HepG2 (cell line): ENCODE data around the gene TOP1. TPM values are rescaled to one million over a fixed set of nuclear protein-coding genes. Genes with fewer than 3 reads are reported as not detected.

Source experiments
- ATAC-seq: fragments of 200-7000 bp; cut with Tn5 transposase; 3 replicates; pipeline ENCODE4 v1.9.1; 2020; ENCODE audit warnings: mild to moderate bottlenecking, moderate library complexity
- BruUV-seq: library from RNA; stranded (reverse); fragments of 400-500 nt; replicated peaks from 2 replicates; lab custom pipeline; 2021; lab: Mats Ljungman, UMichigan
- CTCF ChIA-PET: fragments of 300-600 bp; formaldehyde crosslinking; extraction: SDS; loops from one replicate; lab custom pipeline; 2021; ENCODE audit warnings: low total read pairs, inconsistent platforms, low intra/inter-chr PET ratio; lab: Yijun Ruan, JAX
- POLR2A ChIA-PET: fragments of 350-600 bp; sonication (Branson Sonifier 250); formaldehyde crosslinking; loops from one replicate; lab custom pipeline; 2020; ENCODE audit warnings: antibody characterized with exemption, inconsistent platforms; lab: Yijun Ruan, JAX
- DNase-seq: peaks from one replicate; pipeline ENCODE4 v3.0.0-alpha.2; 2015; ENCODE audit warnings: low spot score
- FAIRE-seq: peaks from 3 replicates; lab custom pipeline; 2011; peaks lifted over from hg19 to GRCh38; lab: Jason Lieb, UNC
- H2AFZ ChIP-seq: one replicate; pipeline ENCODE4 v1.6.1; 2011; ENCODE audit warnings: low read length, inconsistent platforms
- H3K27ac ChIP-seq: fragments of 300-600 bp; 3 replicates; pipeline ENCODE4 v1.8.0; 2011; ENCODE audit warnings: mixed run types, mild to moderate bottlenecking, mixed read lengths, low read length, inconsistent platforms; ENCODE audit not compliant: insufficient read depth; ENCODE audit errors: extremely low read length
- H3K27me3 ChIP-seq, 2 experiments: fragments of 200-600 bp in 1 of 2; 2 replicates in 1 of 2; 3 replicates in 1 of 2; pipeline versions ENCODE4 v1.6.0 to v1.8.0; 2011; ENCODE audit warnings: low read length in 2 of 2, mild to moderate bottlenecking in 2 of 2, moderate library complexity in 2 of 2, inconsistent platforms in 1 of 2; ENCODE audit not compliant: insufficient read depth in 2 of 2, control insufficient read depth in 1 of 2
- H3K36me3 ChIP-seq, 2 experiments: fragments of 200-600 bp in 1 of 2; replicated peaks in 1 of 2; 2 replicates in 1 of 2; 3 replicates in 1 of 2; pipeline versions ENCODE4 v1.5.1 to v1.8.0; 2011; ENCODE audit warnings: low read length in 2 of 2, inconsistent platforms in 1 of 2; ENCODE audit not compliant: insufficient read depth in 2 of 2, control insufficient read depth in 1 of 2
- H3K4me1 ChIP-seq: 2 replicates; pipeline ENCODE4 v1.5.1; 2012; ENCODE audit warnings: low read length, inconsistent platforms; ENCODE audit not compliant: insufficient read depth
- H3K4me2 ChIP-seq: 2 replicates; pipeline ENCODE4 v1.6.0; 2011; ENCODE audit warnings: low read depth, low read length, inconsistent platforms
- H3K4me3 ChIP-seq, 3 experiments: fragments of 200-600 bp in 1 of 3; sonication (generic), shearing (Covaris generic) in 1 of 3; replicated peaks in 1 of 3; 2 replicates each; pipeline ENCODE4 v1.5.1; 2011 to 2016; ENCODE audit warnings: low read length in 3 of 3, inconsistent platforms in 2 of 3, low read depth in 2 of 3, mild to moderate bottlenecking in 2 of 3, control low read depth in 1 of 3, mixed read lengths in 1 of 3; ENCODE audit not compliant: insufficient read depth in 1 of 3
- H3K79me2 ChIP-seq: one replicate; pipeline ENCODE4 v1.6.1; 2011; ENCODE audit warnings: low read length, inconsistent platforms; ENCODE audit not compliant: insufficient read depth
- H3K9ac ChIP-seq: 2 replicates; pipeline ENCODE4 v1.6.0; 2011; ENCODE audit warnings: mild to moderate bottlenecking, low read depth, low read length, inconsistent platforms; ENCODE audit not compliant: insufficient read depth
- H3K9me3 ChIP-seq: 2 replicates; pipeline ENCODE4 v1.5.1; 2012; ENCODE audit warnings: mild to moderate bottlenecking, low read length
- H4K20me1 ChIP-seq: 2 replicates; pipeline ENCODE4 v1.6.0; 2011; ENCODE audit warnings: inconsistent platforms, mild to moderate bottlenecking, low read length, moderate library complexity; ENCODE audit not compliant: insufficient read depth
- NFIB ChIP-seq: sonication (generic); formaldehyde crosslinking; IDR thresholded peaks from 2 replicates; pipeline ENCODE4 v1.9.0; 2021; ENCODE audit warnings: missing genetic modification reagents, mild to moderate bottlenecking, borderline replicate concordance
- PHF8 ChIP-seq: sonication (generic); formaldehyde crosslinking; IDR thresholded peaks from 2 replicates; pipeline ENCODE4 v1.5.0; 2020; ENCODE audit warnings: missing genetic modification reagents
- RARA ChIP-seq: IDR thresholded peaks from 2 replicates; pipeline ENCODE4 v1.6.1; 2016; ENCODE audit warnings: missing genetic modification reagents, missing compliant biosample characterization
- RFXANK ChIP-seq: IDR thresholded peaks from 2 replicates; pipeline ENCODE4 v1.6.1; 2016
- SIN3B ChIP-seq: fragments of 150-350 bp; IDR thresholded peaks from 2 replicates; pipeline ENCODE4 v1.6.1; 2014; ENCODE audit warnings: low read length
- ZNF225 ChIP-seq: sonication (generic); formaldehyde crosslinking; IDR thresholded peaks from 2 replicates; pipeline ENCODE4 v1.4.0; 2020; ENCODE audit warnings: mild to moderate bottlenecking, missing genetic modification reagents
- ZNF33B ChIP-seq: sonication (generic); formaldehyde crosslinking; IDR thresholded peaks from 2 replicates; pipeline ENCODE4 v1.5.1; 2020; ENCODE audit warnings: mild to moderate bottlenecking, missing genetic modification reagents
- WGBS: methylation state at CpG from one replicate; pipeline ENCODE4 v1.1.6; 2017; ENCODE audit warnings: low lambda C conversion rate; 5-methylcytosine and 5-hydroxymethylcytosine counted together
- in situ Hi-C: cut with HindIII; loops from 2 replicates; pipeline ENCODE4 v1.10.0; 2017; ENCODE audit warnings: low pct_unique_long_range_greater_than_20kb; ENCODE audit not compliant: extremely low pct_ligation_motif_present
- intact Hi-C: fragments of 100-400 bp; cut with micrococcal nuclease; formaldehyde crosslinking; loops from one replicate; pipeline ENCODE4 v1.10.0; 2022; ENCODE audit not compliant: unreplicated experiment
- polyA plus RNA-seq, 8 experiments: library from polyadenylated mRNA; depleted of rRNA in 3 of 8; stranded (reverse) in 7 of 8; unstranded in 1 of 8; fragments of >200 nt; fragmentation: Illumina TruSeq in 4 of 8; extraction: Trizol in 4 of 8; gene quantifications; 2 replicates each; pipeline versions ENCODE4 v1.2.1 to v1.2.3, GENCODE V29; 2011 to 2016; ENCODE audit warnings: low read depth in 4 of 8, missing spikeins in 1 of 8, mixed read lengths in 1 of 8; ENCODE audit not compliant: insufficient read depth in 1 of 8
- total RNA-seq, 5 experiments: library from RNA; depleted of rRNA; stranded (reverse); fragments of >200 nt; fragmentation: Illumina TruSeq; extraction: Trizol; gene quantifications; 2 replicates each; pipeline ENCODE4 v1.2.3, GENCODE V29; 2016; ENCODE audit warnings: low read depth in 1 of 5
- TF ChIP-seq, protein P1 (sequence below): conservative IDR thresholded peaks from 2 replicates; pipeline ENCODE4 v1.6.1; 2018; ENCODE audit warnings: missing genetic modification reagents
- TF ChIP-seq, protein P2 (sequence below): sonication (generic); formaldehyde crosslinking; IDR thresholded peaks from 2 replicates; pipeline ENCODE4 v1.5.1; 2020; ENCODE audit warnings: mild to moderate bottlenecking, missing genetic modification reagents, borderline replicate concordance

Gene TOP1
- total and polyA plus RNA-seq, 2 of the 13 experiments (the other 11 are each of a cell fraction or from before 2014, with no cell fraction given), result 10.2 to 19.4 TPM

DNA sequence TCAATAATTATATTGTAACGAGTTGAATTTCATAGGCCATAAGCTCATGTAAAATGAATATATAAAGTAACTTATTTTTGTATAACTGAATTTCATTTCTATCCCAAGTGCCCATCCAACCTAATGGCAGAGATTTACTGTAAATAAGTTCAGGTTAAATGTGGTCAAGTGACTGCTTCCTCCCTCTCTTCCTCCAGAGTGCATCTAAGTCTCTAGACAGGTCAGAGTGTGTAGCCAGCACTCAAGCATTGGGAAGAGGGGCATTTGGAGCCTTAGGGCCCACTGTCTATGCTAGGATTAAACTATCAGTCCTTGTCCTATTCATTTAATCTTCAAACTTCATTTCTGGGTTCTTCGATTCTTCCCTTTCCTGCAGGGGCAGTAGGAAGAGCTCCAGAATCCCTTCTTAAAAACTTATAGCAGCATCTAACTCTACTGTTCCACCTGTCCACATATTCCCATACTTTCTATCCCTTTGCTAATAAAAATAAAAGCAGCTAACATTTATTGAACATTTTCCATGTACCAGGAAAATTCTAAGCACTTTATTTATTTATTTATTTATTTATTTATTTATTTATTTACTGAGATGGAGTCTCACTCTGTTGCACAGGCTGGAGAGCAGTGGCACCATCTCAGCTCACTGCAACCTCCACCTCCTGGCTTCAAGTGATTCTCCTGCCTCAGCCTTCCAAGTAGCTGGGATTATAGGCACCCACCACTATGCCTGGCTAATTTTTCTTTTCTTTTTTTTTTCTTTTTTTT lies 36.1 kb upstream of the TOP1 start:
- H3K27ac ChIP-seq, result no peak overlapping the region
- no peak overlapping the region for H3K4me2 ChIP-seq
- no peaks in the 10 kb centered on the region for H3K9me3 ChIP-seq
- intact Hi-C loops, result no loop called here
- ATAC-seq (no peak), DNase-seq (no peak), FAIRE-seq (no peak)
- no peaks in the 10 kb centered on the region for H3K27me3 ChIP-seq
- CTCF ChIA-PET, result interaction anchor here (1.5 kb wide), 1 partner anchor 103 kb away, joined by 9 read pairs; no protein-coding TSS in a partner anchor
- POLR2A ChIA-PET, result interaction anchor here (1.0 to 2.2 kb wide), 2 partner anchors 47 to 103 kb away, joined by 3 to 13 read pairs; no protein-coding TSS in a partner anchor
- H3K36me3 ChIP-seq, result no peaks in the 10 kb centered on the region
- no peaks in the 10 kb centered on the region for H4K20me1 ChIP-seq
- in situ Hi-C loops, result no loop called here
- no TSS peak for BruUV-seq
- no peaks in the 10 kb centered on the region for H3K79me2 ChIP-seq
- H3K9ac ChIP-seq, result no peak overlapping the region
- no peak overlapping the region for H3K4me3 ChIP-seq
- TF ChIP-seq, protein P1, sequence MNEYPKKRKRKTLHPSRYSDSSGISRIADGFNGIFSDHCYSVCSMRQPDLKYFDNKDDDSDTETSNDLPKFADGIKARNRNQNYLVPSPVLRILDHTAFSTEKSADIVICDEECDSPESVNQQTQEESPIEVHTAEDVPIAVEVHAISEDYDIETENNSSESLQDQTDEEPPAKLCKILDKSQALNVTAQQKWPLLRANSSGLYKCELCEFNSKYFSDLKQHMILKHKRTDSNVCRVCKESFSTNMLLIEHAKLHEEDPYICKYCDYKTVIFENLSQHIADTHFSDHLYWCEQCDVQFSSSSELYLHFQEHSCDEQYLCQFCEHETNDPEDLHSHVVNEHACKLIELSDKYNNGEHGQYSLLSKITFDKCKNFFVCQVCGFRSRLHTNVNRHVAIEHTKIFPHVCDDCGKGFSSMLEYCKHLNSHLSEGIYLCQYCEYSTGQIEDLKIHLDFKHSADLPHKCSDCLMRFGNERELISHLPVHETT (CRISPR knock-in tag), result no peak
- TF ChIP-seq PHF8 (CRISPR knock-in tag) (no peak), RARA (CRISPR knock-in tag) (no peak), ZNF33B (CRISPR knock-in tag) (no peak), RFXANK (CRISPR knock-in tag) (no peak), NFIB (no peak), ZNF225 (CRISPR knock-in tag) (no peak), SIN3B (no peak)
- TF ChIP-seq, protein P2, sequence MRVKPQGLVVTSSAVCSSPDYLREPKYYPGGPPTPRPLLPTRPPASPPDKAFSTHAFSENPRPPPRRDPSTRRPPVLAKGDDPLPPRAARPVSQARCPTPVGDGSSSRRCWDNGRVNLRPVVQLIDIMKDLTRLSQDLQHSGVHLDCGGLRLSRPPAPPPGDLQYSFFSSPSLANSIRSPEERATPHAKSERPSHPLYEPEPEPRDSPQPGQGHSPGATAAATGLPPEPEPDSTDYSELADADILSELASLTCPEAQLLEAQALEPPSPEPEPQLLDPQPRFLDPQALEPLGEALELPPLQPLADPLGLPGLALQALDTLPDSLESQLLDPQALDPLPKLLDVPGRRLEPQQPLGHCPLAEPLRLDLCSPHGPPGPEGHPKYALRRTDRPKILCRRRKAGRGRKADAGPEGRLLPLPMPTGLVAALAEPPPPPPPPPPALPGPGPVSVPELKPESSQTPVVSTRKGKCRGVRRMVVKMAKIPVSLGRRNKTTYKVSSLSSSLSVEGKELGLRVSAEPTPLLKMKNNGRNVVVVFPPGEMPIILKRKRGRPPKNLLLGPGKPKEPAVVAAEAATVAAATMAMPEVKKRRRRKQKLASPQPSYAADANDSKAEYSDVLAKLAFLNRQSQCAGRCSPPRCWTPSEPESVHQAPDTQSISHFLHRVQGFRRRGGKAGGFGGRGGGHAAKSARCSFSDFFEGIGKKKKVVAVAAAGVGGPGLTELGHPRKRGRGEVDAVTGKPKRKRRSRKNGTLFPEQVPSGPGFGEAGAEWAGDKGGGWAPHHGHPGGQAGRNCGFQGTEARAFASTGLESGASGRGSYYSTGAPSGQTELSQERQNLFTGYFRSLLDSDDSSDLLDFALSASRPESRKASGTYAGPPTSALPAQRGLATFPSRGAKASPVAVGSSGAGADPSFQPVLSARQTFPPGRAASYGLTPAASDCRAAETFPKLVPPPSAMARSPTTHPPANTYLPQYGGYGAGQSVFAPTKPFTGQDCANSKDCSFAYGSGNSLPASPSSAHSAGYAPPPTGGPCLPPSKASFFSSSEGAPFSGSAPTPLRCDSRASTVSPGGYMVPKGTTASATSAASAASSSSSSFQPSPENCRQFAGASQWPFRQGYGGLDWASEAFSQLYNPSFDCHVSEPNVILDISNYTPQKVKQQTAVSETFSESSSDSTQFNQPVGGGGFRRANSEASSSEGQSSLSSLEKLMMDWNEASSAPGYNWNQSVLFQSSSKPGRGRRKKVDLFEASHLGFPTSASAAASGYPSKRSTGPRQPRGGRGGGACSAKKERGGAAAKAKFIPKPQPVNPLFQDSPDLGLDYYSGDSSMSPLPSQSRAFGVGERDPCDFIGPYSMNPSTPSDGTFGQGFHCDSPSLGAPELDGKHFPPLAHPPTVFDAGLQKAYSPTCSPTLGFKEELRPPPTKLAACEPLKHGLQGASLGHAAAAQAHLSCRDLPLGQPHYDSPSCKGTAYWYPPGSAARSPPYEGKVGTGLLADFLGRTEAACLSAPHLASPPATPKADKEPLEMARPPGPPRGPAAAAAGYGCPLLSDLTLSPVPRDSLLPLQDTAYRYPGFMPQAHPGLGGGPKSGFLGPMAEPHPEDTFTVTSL (CRISPR knock-in tag), result no peak
- H3K4me1 ChIP-seq, result peaks cover 29% of the 10 kb centered on the region
- H2AFZ ChIP-seq, result no peak overlapping the region
- 55% methylated on average over 2 of the region's 2 CpGs for WGBS
